ENCODE results near the gene SESN2. TPM values are rescaled to one million over a fixed set of nuclear protein-coding genes. Genes with fewer than 3 reads are reported as not detected.

The SESN2 gene, protein sequence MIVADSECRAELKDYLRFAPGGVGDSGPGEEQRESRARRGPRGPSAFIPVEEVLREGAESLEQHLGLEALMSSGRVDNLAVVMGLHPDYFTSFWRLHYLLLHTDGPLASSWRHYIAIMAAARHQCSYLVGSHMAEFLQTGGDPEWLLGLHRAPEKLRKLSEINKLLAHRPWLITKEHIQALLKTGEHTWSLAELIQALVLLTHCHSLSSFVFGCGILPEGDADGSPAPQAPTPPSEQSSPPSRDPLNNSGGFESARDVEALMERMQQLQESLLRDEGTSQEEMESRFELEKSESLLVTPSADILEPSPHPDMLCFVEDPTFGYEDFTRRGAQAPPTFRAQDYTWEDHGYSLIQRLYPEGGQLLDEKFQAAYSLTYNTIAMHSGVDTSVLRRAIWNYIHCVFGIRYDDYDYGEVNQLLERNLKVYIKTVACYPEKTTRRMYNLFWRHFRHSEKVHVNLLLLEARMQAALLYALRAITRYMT
- total RNA-seq: 10 to 100 TPM in 3 of 5 experiments, 1 to 10 TPM in 2; 4.5 to 50.7 (median 11.8) TPM
- polyA plus RNA-seq: 1 to 10 TPM; 2.3 to 4.6 TPM
- 38.4 reads per million, percentile 65 among the genes with 10 or more reads in this experiment for total RNA-seq

DNA sequence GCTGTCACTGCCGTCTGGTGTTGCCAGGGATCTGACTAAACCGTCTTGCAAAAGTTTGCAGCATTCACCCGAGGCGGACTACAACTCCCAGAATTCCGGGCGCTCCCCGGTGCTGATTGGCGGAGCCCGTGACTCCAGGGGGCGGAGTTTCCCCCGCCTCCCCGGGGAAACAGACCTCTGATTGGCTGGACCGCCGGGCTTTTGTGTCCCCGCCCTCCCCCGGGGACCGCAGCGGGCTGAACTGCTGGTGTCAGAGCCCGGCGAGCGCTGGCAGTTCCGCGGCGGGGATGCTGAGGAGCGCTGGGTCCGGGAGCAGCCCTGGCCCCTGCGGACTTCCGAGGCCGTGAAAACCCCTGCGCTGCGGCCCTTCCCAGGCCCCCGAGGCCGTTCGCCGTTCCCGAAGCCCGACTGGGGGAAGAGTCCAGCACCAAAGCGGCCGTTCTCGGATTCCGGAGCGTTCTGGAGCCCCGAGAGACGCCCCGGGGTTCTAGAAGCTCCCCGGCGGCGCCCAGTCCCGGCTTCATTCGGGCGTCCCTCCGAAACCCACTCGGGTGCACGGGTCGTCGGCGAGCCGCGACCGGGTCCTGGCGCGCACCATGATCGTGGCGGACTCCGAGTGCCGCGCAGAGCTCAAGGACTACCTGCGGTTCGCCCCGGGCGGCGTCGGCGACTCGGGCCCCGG, at the start of gene SESN2:
Gene SESN2, plus strand, starts transcription at position 267 of the 682 bp plus-strand sequence. Its CDS starts 330 bp downstream, at position 597.
- no peaks in the 10 kb centered on the region for H3K27me3 ChIP-seq (ENCODE audit: control insufficient read depth in 2 of 2, insufficient read depth in 2 of 2, low read length in 2 of 2)
- peak within 1 kb of the TSS; percentile 95 for H3K4me3 ChIP-seq (ENCODE audit: low read length)
- H3K27ac ChIP-seq (ENCODE audit: low read depth, low read length): peak within 1 kb of the TSS; percentile 77
- DNase-seq (peak; percentile 97 to 99 (median 99)), ATAC-seq (peak; percentile 98)
- no peaks in the 10 kb centered on the region for H3K9me3 ChIP-seq (ENCODE audit: control insufficient read depth in 2 of 3, low read length in 3 of 3)
- peak within 1 kb of the TSS; percentile 65 to 90 (median 82) for H3K4me3 Mint-ChIP-seq
- H3K27ac Mint-ChIP-seq: peak within 1 kb of the TSS; percentile 58 to 96 (median 74)
- CTCF ChIA-PET: interaction anchor here (0.9 to 2.3 kb wide), 2 partner anchors 11 to 13 kb away, joined by 4 to 13 read pairs; no protein-coding TSS in a partner anchor
- peaks cover 0 to 2% (median 0%) of the 10 kb centered on the region in 5 donors for H3K27me3 Mint-ChIP-seq
- H3K36me3 ChIP-seq (ENCODE audit: control insufficient read depth in 2 of 3, insufficient read depth in 3 of 3, low read length in 3 of 3): peaks cover 0 to 6% (median 0%) of the 10 kb centered on the region in 3 experiments
- peaks cover 38 to 47% of the 10 kb centered on the region in 2 donors for H3K4me1 ChIP-seq (ENCODE audit: control insufficient read depth in 2 of 2, insufficient read depth in 2 of 2, low read length in 2 of 2)
- peaks cover 32 to 54% (median 49%) of the 10 kb centered on the region in 7 donors for H3K4me1 Mint-ChIP-seq
- intact Hi-C loops (cut with micrococcal nuclease): loop anchor here (1.0 to 2.0 kb wide), 8 partner anchors 11 to 477 kb away; partner anchors contain the start of genes PHACTR4 (in 2 of the 2), ATP5IF1 (in 1 of the 2), TRNAU1AP (in 1 of the 2) and YTHDF2 (in 1 of the 2)
- H3K9me3 Mint-ChIP-seq: peaks cover 0 to 1% (median 0%) of the 10 kb centered on the region in 11 donors
- POLR2A ChIA-PET: interaction anchor here (1.0 to 2.9 kb wide), 9 partner anchors 9 to 247 kb away, joined by 3 to 43 read pairs (median 7); partner anchors contain the start of genes ATP5IF1, DNAJC8, MED18 and RCC1
- peaks cover 0 to 3% (median 0%) of the 10 kb centered on the region in 5 donors for H3K36me3 Mint-ChIP-seq

DNA sequence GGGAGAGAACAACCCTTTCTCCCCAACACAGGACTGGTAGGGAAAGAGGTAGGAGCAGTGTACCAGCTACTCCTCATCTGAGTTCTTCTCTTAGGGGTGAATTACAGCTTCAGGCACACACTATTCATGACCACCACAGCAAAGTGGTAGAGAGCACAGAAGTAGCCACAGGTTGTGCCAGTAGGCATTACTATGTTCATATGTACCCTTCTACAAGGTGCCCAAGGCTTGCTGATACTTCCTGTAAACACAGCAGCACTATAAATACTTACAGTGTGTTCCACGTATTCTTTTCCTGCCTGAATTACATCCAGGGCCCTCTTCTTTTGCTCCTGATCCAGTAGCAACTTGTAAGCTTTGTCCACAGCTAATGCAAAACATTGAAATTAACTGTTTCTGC, 49.6 kb upstream of the SESN2 start:
- Mint-ChIP-seq H3K4me3 (no peak overlapping the region), H3K27me3 (no peaks in the 10 kb centered on the region), H3K4me1 (peaks cover 6 to 13% (median 8%) of the 10 kb centered on the region in 7 donors), H3K27ac (peak overlapping the region in 3 of 9 donors; percentile 41 to 78 (median 45)), H3K36me3 (peaks cover 0 to 21% (median 12%) of the 10 kb centered on the region in 5 donors), H3K9me3 (no peaks in the 10 kb centered on the region)
- Histone ChIP-seq H3K4me3 (ENCODE audit: low read length) (no peak overlapping the region), H3K4me1 (ENCODE audit: control insufficient read depth in 2 of 2, insufficient read depth in 2 of 2, low read length in 2 of 2) (peaks cover 0 to 7% of the 10 kb centered on the region in 2 donors), H3K27me3 (ENCODE audit: control insufficient read depth in 2 of 2, insufficient read depth in 2 of 2, low read length in 2 of 2) (no peaks in the 10 kb centered on the region), H3K9me3 (ENCODE audit: control insufficient read depth in 2 of 3, low read length in 3 of 3) (no peaks in the 10 kb centered on the region), H3K36me3 (ENCODE audit: control insufficient read depth in 2 of 3, insufficient read depth in 3 of 3, low read length in 3 of 3) (peaks cover 11 to 70% (median 30%) of the 10 kb centered on the region in 3 experiments), H3K27ac (ENCODE audit: low read depth, low read length) (no peak overlapping the region)
- ChIA-PET CTCF (interaction anchor here (1.2 to 2.0 kb wide), 5 partner anchors 13 to 349 kb away, joined by 3 to 32 read pairs (median 4); partner anchors contain the start of gene EYA3), POLR2A (interaction anchor here (0.8 to 1.2 kb wide), 2 partner anchors 22 to 121 kb away, joined by 3 read pairs; partner anchors contain the start of gene EYA3)
- ATAC-seq (no peak), DNase-seq (no peak)
- intact Hi-C loops (cut with micrococcal nuclease): loop anchor here (1.0 to 2.0 kb wide), 3 partner anchors 118 to 351 kb away; no protein-coding TSS in a partner anchor

DNA sequence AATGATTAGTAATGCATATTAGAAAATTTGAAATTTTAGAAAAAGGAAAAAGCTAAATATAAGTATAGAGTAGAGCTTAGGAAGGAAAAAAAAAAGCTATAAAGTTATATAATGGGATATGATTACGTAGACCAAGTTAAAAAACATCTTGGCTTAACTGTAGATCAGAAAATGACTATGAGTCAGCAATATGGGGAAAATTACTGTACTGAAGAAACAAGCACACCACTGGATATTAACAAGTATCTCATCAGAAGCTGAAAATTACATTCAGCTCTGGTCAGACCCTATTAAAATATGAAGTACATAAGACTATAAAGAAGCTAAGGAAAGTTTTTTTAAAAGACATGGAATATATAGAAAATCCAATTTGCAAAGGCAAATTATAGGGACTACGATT, 46.0 kb upstream of the SESN2 start:
- intact Hi-C loops (cut with micrococcal nuclease): no loop called here
- DNase-seq (no peak), ATAC-seq (no peak)
- Histone ChIP-seq H3K36me3 (ENCODE audit: control insufficient read depth in 2 of 3, insufficient read depth in 3 of 3, low read length in 3 of 3) (peaks cover 11 to 52% (median 22%) of the 10 kb centered on the region in 3 experiments), H3K27me3 (ENCODE audit: control insufficient read depth in 2 of 2, insufficient read depth in 2 of 2, low read length in 2 of 2) (no peaks in the 10 kb centered on the region), H3K4me3 (ENCODE audit: low read length) (no peak overlapping the region), H3K4me1 (ENCODE audit: control insufficient read depth in 2 of 2, insufficient read depth in 2 of 2, low read length in 2 of 2) (peaks cover 0 to 7% of the 10 kb centered on the region in 2 donors), H3K27ac (ENCODE audit: low read depth, low read length) (no peak overlapping the region), H3K9me3 (ENCODE audit: control insufficient read depth in 2 of 3, low read length in 3 of 3) (no peaks in the 10 kb centered on the region)
- no peak overlapping the region for H3K27ac Mint-ChIP-seq
- H3K27me3 Mint-ChIP-seq: no peaks in the 10 kb centered on the region
- H3K36me3 Mint-ChIP-seq: peaks cover 0 to 13% (median 8%) of the 10 kb centered on the region in 5 donors
- CTCF ChIA-PET: interaction anchor here (0.6 kb wide), 1 partner anchor 1052 kb away, joined by 3 read pairs; no protein-coding TSS in a partner anchor
- peaks cover 6 to 12% (median 8%) of the 10 kb centered on the region in 7 donors for H3K4me1 Mint-ChIP-seq
- H3K9me3 Mint-ChIP-seq: no peaks in the 10 kb centered on the region
- POLR2A ChIA-PET: interaction anchor here (0.8 kb wide), 1 partner anchor 8 kb away, joined by 3 read pairs; no protein-coding TSS in a partner anchor
- no peak overlapping the region for H3K4me3 Mint-ChIP-seq

DNA sequence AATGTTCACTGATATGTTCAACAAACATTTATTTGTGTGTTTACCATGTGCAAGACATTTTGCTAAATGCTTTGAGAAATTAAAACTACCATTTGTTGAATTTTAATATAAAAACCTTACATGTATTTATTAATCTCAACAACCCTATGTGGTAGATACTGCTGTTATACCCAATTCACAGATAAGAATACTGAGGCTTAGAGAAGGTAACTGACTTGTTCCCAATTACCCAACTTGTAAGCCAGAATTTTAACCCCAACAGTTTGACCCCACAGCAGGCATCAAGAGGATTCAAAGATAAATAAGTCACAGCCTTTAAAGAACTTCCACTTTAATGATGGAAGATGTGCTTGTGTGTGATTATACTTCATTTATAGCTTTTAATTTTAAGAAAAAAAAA, 30.2 kb upstream of the SESN2 start:
- ChIA-PET CTCF (interaction anchor here (0.7 kb wide), 1 partner anchor 43 kb away, joined by 3 read pairs; no protein-coding TSS in a partner anchor), POLR2A (interaction anchor here (13.7 kb wide), 1 partner anchor 17 kb away, joined by 184 read pairs; no protein-coding TSS in a partner anchor)
- Histone ChIP-seq H3K36me3 (ENCODE audit: control insufficient read depth in 2 of 3, insufficient read depth in 3 of 3, low read length in 3 of 3) (peaks cover 0 to 54% (median 17%) of the 10 kb centered on the region in 3 experiments), H3K27me3 (ENCODE audit: control insufficient read depth in 2 of 2, insufficient read depth in 2 of 2, low read length in 2 of 2) (no peaks in the 10 kb centered on the region), H3K9me3 (ENCODE audit: control insufficient read depth in 2 of 3, low read length in 3 of 3) (no peaks in the 10 kb centered on the region), H3K27ac (ENCODE audit: low read depth, low read length) (no peak overlapping the region), H3K4me3 (ENCODE audit: low read length) (no peak overlapping the region), H3K4me1 (ENCODE audit: control insufficient read depth in 2 of 2, insufficient read depth in 2 of 2, low read length in 2 of 2) (peaks cover 11 to 12% of the 10 kb centered on the region in 2 donors)
- H3K27ac Mint-ChIP-seq: peak overlapping the region in 1 of 9 donors; percentile 42
- intact Hi-C loops (cut with micrococcal nuclease): no loop called here
- peaks cover 11 to 51% (median 37%) of the 10 kb centered on the region in 7 donors for H3K4me1 Mint-ChIP-seq
- DNase-seq: no peak
- no peaks in the 10 kb centered on the region for H3K9me3 Mint-ChIP-seq
- H3K27me3 Mint-ChIP-seq: no peaks in the 10 kb centered on the region
- H3K4me3 Mint-ChIP-seq: no peak overlapping the region
- peaks cover 9 to 27% (median 25%) of the 10 kb centered on the region in 5 donors for H3K36me3 Mint-ChIP-seq
- ATAC-seq: no peak

DNA sequence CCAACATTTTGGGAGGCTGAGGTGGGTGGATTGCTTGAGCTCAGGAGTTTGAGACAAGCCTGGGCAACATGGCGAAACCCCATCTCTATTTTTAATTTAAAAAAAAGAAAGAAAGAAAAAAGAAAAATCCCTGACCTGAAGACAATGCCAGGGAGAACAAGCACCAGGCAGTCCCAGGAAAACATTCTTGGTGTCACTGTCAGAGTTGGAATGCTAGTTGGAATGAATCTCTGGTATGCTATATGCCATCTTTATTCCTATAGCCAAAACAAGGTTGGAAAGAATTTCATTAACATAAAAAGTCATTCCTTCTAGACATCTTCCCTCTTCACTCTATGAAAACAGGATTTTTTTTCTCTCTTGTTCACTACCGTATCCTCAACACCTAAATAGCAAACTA, 29.3 kb upstream of the SESN2 start:
- Histone ChIP-seq H3K36me3 (ENCODE audit: control insufficient read depth in 2 of 3, insufficient read depth in 3 of 3, low read length in 3 of 3) (peaks cover 0 to 49% (median 13%) of the 10 kb centered on the region in 3 experiments), H3K9me3 (ENCODE audit: control insufficient read depth in 2 of 3, low read length in 3 of 3) (no peaks in the 10 kb centered on the region), H3K4me1 (ENCODE audit: control insufficient read depth in 2 of 2, insufficient read depth in 2 of 2, low read length in 2 of 2) (peaks cover 11 to 12% of the 10 kb centered on the region in 2 donors), H3K27ac (ENCODE audit: low read depth, low read length) (no peak overlapping the region), H3K27me3 (ENCODE audit: control insufficient read depth in 2 of 2, insufficient read depth in 2 of 2, low read length in 2 of 2) (no peaks in the 10 kb centered on the region), H3K4me3 (ENCODE audit: low read length) (no peak overlapping the region)
- no peak for DNase-seq
- Mint-ChIP-seq H3K4me3 (peak overlapping the region in 4 of 10 donors; percentile 10 to 38 (median 26)), H3K4me1 (peaks cover 11 to 52% (median 41%) of the 10 kb centered on the region in 7 donors), H3K9me3 (no peaks in the 10 kb centered on the region), H3K36me3 (peaks cover 9 to 24% (median 22%) of the 10 kb centered on the region in 5 donors), H3K27ac (peak overlapping the region in 2 of 9 donors; percentile 42 to 64), H3K27me3 (no peaks in the 10 kb centered on the region)
- ATAC-seq: no peak
- ChIA-PET POLR2A (interaction anchor here (0.6 to 13.7 kb wide), 3 partner anchors 16 to 1980 kb away, joined by 3 to 184 read pairs (median 3); no protein-coding TSS in a partner anchor), CTCF (interaction anchor here (0.6 kb wide), 1 partner anchor 324 kb away, joined by 3 read pairs; no protein-coding TSS in a partner anchor)
- intact Hi-C loops (cut with micrococcal nuclease): loop anchor here in 1 of 2 donors (5.0 kb wide), 1 partner anchor 657 kb away; no protein-coding TSS in a partner anchor
